ENCODE data around the gene SULT4A1.

DNA sequence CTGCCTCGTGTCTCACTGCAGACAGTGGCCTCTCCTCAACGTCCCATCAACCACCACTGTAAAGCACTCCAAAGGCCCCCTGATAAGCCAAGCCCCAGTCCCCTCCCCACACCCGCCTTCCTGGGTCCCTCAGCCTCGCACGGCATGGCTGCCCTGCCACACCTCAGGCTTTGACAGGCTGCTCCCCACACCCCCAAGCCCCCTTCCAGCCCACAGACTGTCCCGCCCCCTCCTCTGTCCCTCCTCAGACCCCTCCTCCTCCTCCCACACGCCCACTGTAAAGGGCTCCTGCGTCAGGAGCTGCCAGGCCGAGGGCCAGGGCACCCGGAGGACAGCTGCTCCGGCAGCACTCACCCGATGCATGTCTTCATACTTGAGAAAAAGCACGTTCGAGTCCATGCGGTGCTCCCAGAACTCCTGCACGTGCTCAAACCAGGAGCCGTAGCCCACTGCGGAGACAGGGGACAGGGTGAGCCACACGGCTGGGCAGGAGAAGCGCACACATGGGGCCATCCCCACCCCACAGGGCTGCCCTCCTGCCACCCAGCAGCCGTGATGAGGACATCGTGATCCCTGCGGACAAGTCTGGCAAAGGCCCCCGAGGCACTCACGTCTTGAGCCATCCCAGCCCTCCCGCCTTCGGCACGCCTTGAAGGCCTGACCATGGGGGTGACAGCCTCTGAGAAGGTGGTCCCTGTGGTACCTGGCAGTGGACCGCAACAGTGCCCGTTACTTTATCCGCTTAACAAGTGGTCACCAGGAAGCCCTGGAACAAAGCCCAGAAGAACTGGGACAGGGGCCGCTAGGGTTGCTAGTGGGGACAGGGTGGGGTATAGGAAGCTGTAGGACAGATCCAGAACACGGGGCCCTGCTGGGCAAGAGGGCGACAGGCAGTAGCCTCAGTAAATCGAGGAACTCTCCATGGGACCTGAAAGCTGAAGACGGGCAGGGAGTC is 28.8 kb downstream of the SULT4A1 start:
- TF ChIP-seq, protein P1, sequence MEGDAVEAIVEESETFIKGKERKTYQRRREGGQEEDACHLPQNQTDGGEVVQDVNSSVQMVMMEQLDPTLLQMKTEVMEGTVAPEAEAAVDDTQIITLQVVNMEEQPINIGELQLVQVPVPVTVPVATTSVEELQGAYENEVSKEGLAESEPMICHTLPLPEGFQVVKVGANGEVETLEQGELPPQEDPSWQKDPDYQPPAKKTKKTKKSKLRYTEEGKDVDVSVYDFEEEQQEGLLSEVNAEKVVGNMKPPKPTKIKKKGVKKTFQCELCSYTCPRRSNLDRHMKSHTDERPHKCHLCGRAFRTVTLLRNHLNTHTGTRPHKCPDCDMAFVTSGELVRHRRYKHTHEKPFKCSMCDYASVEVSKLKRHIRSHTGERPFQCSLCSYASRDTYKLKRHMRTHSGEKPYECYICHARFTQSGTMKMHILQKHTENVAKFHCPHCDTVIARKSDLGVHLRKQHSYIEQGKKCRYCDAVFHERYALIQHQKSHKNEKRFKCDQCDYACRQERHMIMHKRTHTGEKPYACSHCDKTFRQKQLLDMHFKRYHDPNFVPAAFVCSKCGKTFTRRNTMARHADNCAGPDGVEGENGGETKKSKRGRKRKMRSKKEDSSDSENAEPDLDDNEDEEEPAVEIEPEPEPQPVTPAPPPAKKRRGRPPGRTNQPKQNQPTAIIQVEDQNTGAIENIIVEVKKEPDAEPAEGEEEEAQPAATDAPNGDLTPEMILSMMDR (conservative IDR thresholded peaks at IDR 0.05; ENCODE audit: low read length) = no peak
- no peak for TF ChIP-seq EZH2phosphoT487 (IDR thresholded peaks at IDR 0.05; ENCODE audit: borderline replicate concordance, low read depth, low read length)
